Parathyroid adenoma (tissue), 2 donors: Measurements from ENCODE around the gene ACY1.

Source experiments
- H2AFZ ChIP-seq: fragments of 300-600 bp; sonication (generic); one replicate; pipeline ENCODE4 v1.7.0; 2017; ENCODE audit warnings: antibody characterized with exemption, mild to moderate bottlenecking
- H3K27ac ChIP-seq: fragments of 300-600 bp; sonication (generic); one replicate; pipeline ENCODE4 v1.7.0; 2017
- H3K27me3 ChIP-seq: fragments of 300-600 bp; sonication (generic); one replicate; pipeline ENCODE4 v1.7.0; 2017; ENCODE audit warnings: low read length; ENCODE audit not compliant: control insufficient read depth, insufficient read depth
- H3K36me3 ChIP-seq: fragments of 300-600 bp; sonication (generic); one replicate; pipeline ENCODE4 v1.7.0; 2017; ENCODE audit warnings: low read length; ENCODE audit not compliant: control insufficient read depth, insufficient read depth
- H3K4me1 ChIP-seq: fragments of 300-600 bp; sonication (generic); one replicate; pipeline ENCODE4 v1.7.0; 2017; ENCODE audit warnings: control low read depth
- H3K4me2 ChIP-seq: fragments of 300-600 bp; sonication (generic); one replicate; pipeline ENCODE4 v1.7.0; 2017; ENCODE audit warnings: low read length
- H3K4me3 ChIP-seq: fragments of 300-600 bp; sonication (generic); one replicate; pipeline ENCODE4 v1.7.0; 2017; ENCODE audit warnings: low read depth, low read length
- H3K79me2 ChIP-seq: fragments of 300-600 bp; sonication (generic); one replicate; pipeline ENCODE4 v1.7.0; 2017; ENCODE audit warnings: control low read depth
- H3K9ac ChIP-seq: fragments of 300-600 bp; sonication (generic); one replicate; pipeline ENCODE4 v1.7.0; 2017; ENCODE audit warnings: mild to moderate bottlenecking
- H3K9me3 ChIP-seq: fragments of 300-600 bp; sonication (generic); one replicate; pipeline ENCODE4 v1.7.0; 2017; ENCODE audit warnings: low read length; ENCODE audit not compliant: control insufficient read depth
- CTCF ChIP-seq: fragments of 300-600 bp; sonication (generic); IDR thresholded peaks from one replicate; pipeline ENCODE4 v1.7.0; 2017; ENCODE audit warnings: antibody characterized with exemption, mild to moderate bottlenecking
- donor health status: primary hyperparathyroidism.

The ACY1 gene

GRCh38 chr3:51983578-51984268 is 388 bp downstream of the ACY1 start:
- H2AFZ ChIP-seq = peak overlapping the region; percentile 78
- peak overlapping the region; percentile 91 for H3K27ac ChIP-seq
- TF ChIP-seq CTCF = no peak
- peaks cover 8% of the 10 kb centered on the region for H3K79me2 ChIP-seq
- H3K36me3 ChIP-seq = no peaks in the 10 kb centered on the region
- no peaks in the 10 kb centered on the region for H3K9me3 ChIP-seq
- no peak overlapping the region for H3K9ac ChIP-seq
- peaks cover 9% of the 10 kb centered on the region for H3K4me1 ChIP-seq
- no peaks in the 10 kb centered on the region for H3K27me3 ChIP-seq
- H3K4me2 ChIP-seq = peak overlapping the region; percentile 80
- H3K4me3 ChIP-seq = peak overlapping the region; percentile 70

- Histone ChIP-seq H3K27ac (peak overlapping the region; percentile 91), H3K27me3 (no peaks in the 10 kb centered on the region), H3K4me3 (no peak overlapping the region), H3K4me2 (peak overlapping the region; percentile 80), H2AFZ (no peak overlapping the region), H3K4me1 (peaks cover 9% of the 10 kb centered on the region), H3K9ac (no peak overlapping the region), H3K36me3 (no peaks in the 10 kb centered on the region), H3K79me2 (peaks cover 8% of the 10 kb centered on the region), H3K9me3 (no peaks in the 10 kb centered on the region)
- no peak for TF ChIP-seq CTCF
These were observed 923 bp downstream of the ACY1 start for GRCh38 chr3:51984269-51984647.

- H3K27me3 ChIP-seq = no peaks in the 10 kb centered on the region
- TF ChIP-seq CTCF = no peak
- no peak overlapping the region for H3K9ac ChIP-seq
- H3K4me1 ChIP-seq = peaks cover 9% of the 10 kb centered on the region
- no peak overlapping the region for H3K4me2 ChIP-seq
- H2AFZ ChIP-seq = no peak overlapping the region
- H3K36me3 ChIP-seq = no peaks in the 10 kb centered on the region
- H3K27ac ChIP-seq = no peak overlapping the region
- H3K79me2 ChIP-seq = peaks cover 8% of the 10 kb centered on the region
- no peak overlapping the region for H3K4me3 ChIP-seq
- H3K9me3 ChIP-seq = no peaks in the 10 kb centered on the region
These were observed 1.7 kb downstream of the ACY1 start for GRCh38 chr3:51985063-51985462.

- Histone ChIP-seq H3K9ac (no peak overlapping the region), H3K4me2 (no peak overlapping the region)
These were observed 2.9 kb downstream of the ACY1 start for GRCh38 chr3:51986010-51986947.

More at GRCh38 chr3:51986010-51986947, 2.9 kb downstream of the ACY1 start:
- no peak for TF ChIP-seq CTCF
- Histone ChIP-seq H3K9me3 (no peaks in the 10 kb centered on the region), H3K36me3 (no peaks in the 10 kb centered on the region), H3K4me1 (peaks cover 9% of the 10 kb centered on the region), H3K27ac (no peak overlapping the region), H3K27me3 (no peaks in the 10 kb centered on the region), H2AFZ (no peak overlapping the region), H3K4me3 (no peak overlapping the region), H3K79me2 (peaks cover 3% of the 10 kb centered on the region)
